Stimulated activated CD4-positive, alpha-beta T cell treated with anti-CD3 and anti-CD28 coated beads, Interleukin-1b, Interleukin-23, amount 100 ng/mL, for 48 hours (primary cell): ENCODE results near the gene ZCCHC7.
"Not testable (repeated sequence)": the region's sequence is repeated elsewhere in the genome, so short reads cannot be mapped to it uniquely, and the experiment has no call there.

Experiments
- DNase-seq: peaks from one replicate; pipeline ENCODE4 v3.0.0-alpha.2; 2020

The ZCCHC7 gene

GRCh38 chr9:37121881-37122280, 1.5 kb downstream of the ZCCHC7 start:
- DNase-seq, result no peak

- DNase-seq, result no peak
Measured at GRCh38 chr9:37126214-37126788, 5.9 kb downstream of the ZCCHC7 start.

- no peak for DNase-seq
Measured at GRCh38 chr9:37127018-37127417, 6.6 kb downstream of the ZCCHC7 start.

- DNase-seq, result no peak
Measured at GRCh38 chr9:37128051-37128450, 7.7 kb downstream of the ZCCHC7 start.

- DNase-seq, result no peak
Measured at GRCh38 chr9:37134166-37134565, 13.8 kb downstream of the ZCCHC7 start.

GRCh38 chr9:37141015-37141414, 20.6 kb downstream of the ZCCHC7 start:
- DNase-seq, result no peak

GRCh38 chr9:37144762-37145161, 24.4 kb downstream of the ZCCHC7 start:
- no peak for DNase-seq

- no peak for DNase-seq
Measured at GRCh38 chr9:37146410-37146809, 26.0 kb downstream of the ZCCHC7 start.

GRCh38 chr9:37148181-37148580, 27.8 kb downstream of the ZCCHC7 start:
- DNase-seq, result no peak

GRCh38 chr9:37149666-37150308, 29.4 kb downstream of the ZCCHC7 start:
- no peak for DNase-seq

GRCh38 chr9:37150415-37150814, 30.0 kb downstream of the ZCCHC7 start:
- DNase-seq, result no peak

GRCh38 chr9:37151812-37152211, 31.4 kb downstream of the ZCCHC7 start:
- DNase-seq, result no peak

GRCh38 chr9:37152365-37152764, 32.0 kb downstream of the ZCCHC7 start:
- DNase-seq, result no peak

GRCh38 chr9:37155601-37156000, 35.2 kb downstream of the ZCCHC7 start:
- no peak for DNase-seq

GRCh38 chr9:37156205-37156604, 35.8 kb downstream of the ZCCHC7 start:
- no peak for DNase-seq

GRCh38 chr9:37156781-37157356, 36.5 kb downstream of the ZCCHC7 start:
- no peak for DNase-seq

GRCh38 chr9:37157726-37158377, 37.5 kb downstream of the ZCCHC7 start:
- no peak for DNase-seq

- no peak for DNase-seq
Measured at GRCh38 chr9:37163299-37163698, 42.9 kb downstream of the ZCCHC7 start.

GRCh38 chr9:37164335-37164734, 44.0 kb downstream of the ZCCHC7 start:
- not testable (repeated sequence) for DNase-seq

GRCh38 chr9:37165644-37166043, 45.3 kb downstream of the ZCCHC7 start:
- DNase-seq, result no peak

GRCh38 chr9:37167456-37168047, 47.2 kb downstream of the ZCCHC7 start:
- DNase-seq, result no peak

GRCh38 chr9:37172557-37172956, 52.2 kb downstream of the ZCCHC7 start:
- no peak for DNase-seq

GRCh38 chr9:37174247-37174646, 53.9 kb downstream of the ZCCHC7 start:
- no peak for DNase-seq

GRCh38 chr9:37178742-37179141, 58.4 kb downstream of the ZCCHC7 start:
- DNase-seq, result no peak
